IPS DF 6.9 (cell line): ENCODE measurements around the gene QRICH1.

Experiments
- DNase-seq: peaks from one replicate; pipeline ENCODE4 v3.0.0-alpha.2; 2013; ENCODE audit warnings: low read depth, low spot score
- H3K27ac ChIP-seq: one replicate; pipeline ENCODE4 v1.5.1; 2013; ENCODE audit warnings: low read length, control low read depth
- H3K27me3 ChIP-seq: 2 replicates; pipeline ENCODE4 v1.6.1; 2013; ENCODE audit warnings: mild to moderate bottlenecking, low read length; ENCODE audit not compliant: control insufficient read depth, insufficient read depth
- H3K36me3 ChIP-seq: 2 replicates; pipeline ENCODE4 v1.6.1; 2013; ENCODE audit warnings: low read length; ENCODE audit not compliant: control insufficient read depth, insufficient read depth
- H3K4me1 ChIP-seq: 2 replicates; pipeline ENCODE4 v1.6.1; 2013; ENCODE audit warnings: low read length; ENCODE audit not compliant: control insufficient read depth, insufficient read depth
- H3K4me3 ChIP-seq: 2 replicates; pipeline ENCODE4 v1.5.1; 2013; ENCODE audit warnings: mild to moderate bottlenecking, low read length
- H3K9me3 ChIP-seq: 2 replicates; pipeline ENCODE4 v1.6.1; 2013; ENCODE audit warnings: low read length, inconsistent platforms; ENCODE audit not compliant: control insufficient read depth, insufficient read depth
- WGBS: extraction: QIAGEN DNeasy Blood & Tissue Kit; methylation state at CpG from one replicate; pipeline ENCODE4 v1.1.7; 2013; ENCODE audit warnings: mixed read lengths, missing lambda C conversion rate; ENCODE audit not compliant: insufficient read length, insufficient coverage; 5-methylcytosine and 5-hydroxymethylcytosine counted together

The QRICH1 gene

DNA sequence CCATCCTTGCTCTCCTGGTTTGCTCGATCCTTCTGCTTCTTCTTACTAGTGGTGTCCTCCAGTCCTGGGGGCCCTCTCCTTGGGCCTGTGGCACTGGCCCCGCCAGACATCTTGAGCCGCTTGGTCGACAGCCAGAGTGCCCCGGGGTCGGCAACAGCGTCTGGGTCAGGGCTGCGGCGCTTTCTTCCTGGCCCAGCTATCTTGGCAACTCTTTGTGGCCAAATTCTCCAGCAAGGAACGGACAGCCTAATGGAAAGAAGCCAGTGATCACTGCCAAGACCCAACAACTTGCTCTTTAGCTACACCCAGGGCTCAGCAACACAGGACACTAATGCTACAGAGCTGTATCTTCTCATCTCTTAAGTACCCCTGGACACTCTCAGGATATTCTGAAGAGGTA lies 25.2 kb upstream of the QRICH1 start:
- H3K9me3 ChIP-seq, result no peaks in the 10 kb centered on the region
- no CpG with 5 or more reads among the region's 10 CpGs for WGBS
- peaks cover 47% of the 10 kb centered on the region for H3K36me3 ChIP-seq
- no peak for DNase-seq
- H3K4me3 ChIP-seq, result no peak overlapping the region
- no peaks in the 10 kb centered on the region for H3K27me3 ChIP-seq
- peaks cover 2% of the 10 kb centered on the region; the same call in 1 of the 2 replicates for H3K4me1 ChIP-seq
- no peak overlapping the region for H3K27ac ChIP-seq

DNA sequence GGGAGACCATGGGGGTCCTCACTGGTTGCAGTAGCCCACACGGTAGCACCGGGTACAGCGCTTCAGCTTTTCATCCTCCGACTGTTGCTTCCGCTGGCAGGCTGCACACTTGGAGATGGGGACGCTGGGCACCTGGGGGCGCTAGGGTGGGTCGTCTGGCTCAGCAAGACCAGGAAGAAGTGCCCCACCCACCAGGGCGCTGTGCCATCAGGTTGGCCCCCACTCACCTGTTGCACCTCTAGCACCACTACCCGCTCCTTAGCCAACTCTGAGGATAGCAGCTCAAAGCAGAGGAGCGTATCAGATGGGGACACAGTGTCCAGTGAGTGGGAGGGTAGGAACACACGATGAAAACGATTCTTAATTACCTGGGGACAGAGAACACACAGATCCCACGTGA lies 18.4 kb upstream of the QRICH1 start:
- Histone ChIP-seq H3K9me3 (no peaks in the 10 kb centered on the region), H3K27ac (no peak overlapping the region), H3K4me1 (no peaks in the 10 kb centered on the region), H3K27me3 (no peaks in the 10 kb centered on the region), H3K36me3 (peaks cover 75% of the 10 kb centered on the region), H3K4me3 (no peak overlapping the region)
- no peak for DNase-seq
- no CpG with 5 or more reads among the region's 14 CpGs for WGBS

DNA sequence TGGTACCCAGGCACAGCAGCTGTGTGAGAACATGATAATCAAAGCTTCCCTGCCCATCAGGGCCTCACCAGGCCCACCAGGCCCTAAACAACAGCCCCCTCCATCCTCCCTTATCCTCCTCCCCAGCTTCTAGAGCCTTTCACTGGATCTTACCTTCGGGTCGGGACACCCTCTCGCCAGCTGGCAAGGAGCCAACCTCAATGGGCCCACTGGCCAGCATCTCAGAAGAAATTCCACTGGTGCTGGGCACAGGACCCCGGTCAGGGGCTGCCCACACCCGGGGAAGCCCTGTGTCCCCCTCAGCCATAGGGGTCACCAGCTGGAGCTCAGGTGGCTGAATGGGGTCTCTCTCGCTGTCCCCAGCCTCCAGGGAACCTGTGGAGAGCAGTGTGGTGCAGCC lies 17.5 kb upstream of the QRICH1 start:
- no peaks in the 10 kb centered on the region for H3K9me3 ChIP-seq
- DNase-seq, result no peak
- H3K27ac ChIP-seq, result no peak overlapping the region
- no CpG with 5 or more reads among the region's 6 CpGs for WGBS
- H3K4me1 ChIP-seq, result no peaks in the 10 kb centered on the region
- no peaks in the 10 kb centered on the region for H3K27me3 ChIP-seq
- peaks cover 68% of the 10 kb centered on the region for H3K36me3 ChIP-seq
- H3K4me3 ChIP-seq, result no peak overlapping the region

DNA sequence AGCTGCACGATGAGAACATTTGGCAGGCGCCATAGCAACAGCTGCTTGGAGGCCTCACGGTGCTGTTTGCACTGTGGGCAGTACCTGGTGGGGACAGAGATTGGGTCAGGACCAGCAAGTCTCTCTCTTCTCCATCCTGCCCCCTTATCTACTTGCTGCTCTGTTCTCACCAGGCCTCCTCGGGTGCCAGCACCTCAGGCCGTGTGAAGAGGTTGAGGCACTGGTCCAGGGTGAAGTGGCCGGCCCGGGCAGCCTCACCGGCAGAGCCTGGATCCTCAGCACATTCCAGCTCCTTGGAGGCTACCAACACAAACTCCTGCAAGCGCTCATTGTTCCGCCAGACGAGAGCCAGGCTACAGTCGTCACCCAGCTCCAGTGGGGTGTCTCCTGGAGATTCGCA lies 16.9 kb upstream of the QRICH1 start:
- H3K4me3 ChIP-seq, result no peak overlapping the region
- H3K36me3 ChIP-seq, result peaks cover 64% of the 10 kb centered on the region
- WGBS, result no CpG with 5 or more reads among the region's 13 CpGs
- no peak for DNase-seq
- H3K27ac ChIP-seq, result no peak overlapping the region
- H3K4me1 ChIP-seq, result no peaks in the 10 kb centered on the region
- H3K9me3 ChIP-seq, result no peaks in the 10 kb centered on the region
- H3K27me3 ChIP-seq, result no peaks in the 10 kb centered on the region

DNA sequence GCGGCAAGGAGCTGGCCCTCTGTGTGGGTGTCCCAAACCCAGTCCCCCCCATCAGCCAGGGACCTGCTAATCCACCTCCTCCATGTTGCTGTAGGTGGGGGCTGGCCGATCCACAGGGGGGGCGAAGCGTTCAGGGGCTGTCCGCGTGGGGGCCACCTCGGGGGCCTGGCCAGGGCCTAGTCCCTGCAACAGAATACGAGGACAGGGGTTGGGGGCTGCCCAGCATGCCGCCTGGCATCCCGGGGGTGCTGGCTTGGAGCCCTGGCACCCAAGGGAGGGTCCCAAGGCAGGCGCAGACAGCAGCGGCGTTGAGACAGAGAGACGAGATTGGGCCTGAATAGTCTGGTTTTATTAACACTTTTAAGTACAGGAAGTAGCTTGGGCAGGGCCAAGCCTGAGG lies 14.5 kb upstream of the QRICH1 start:
- no peaks in the 10 kb centered on the region for H3K9me3 ChIP-seq
- H3K4me1 ChIP-seq, result peaks cover 1% of the 10 kb centered on the region; the same call in 1 of the 2 replicates
- no CpG with 5 or more reads among the region's 14 CpGs for WGBS
- H3K4me3 ChIP-seq, result no peak overlapping the region
- no peak for DNase-seq
- H3K36me3 ChIP-seq, result peaks cover 43% of the 10 kb centered on the region
- no peak overlapping the region for H3K27ac ChIP-seq
- H3K27me3 ChIP-seq, result no peaks in the 10 kb centered on the region

DNA sequence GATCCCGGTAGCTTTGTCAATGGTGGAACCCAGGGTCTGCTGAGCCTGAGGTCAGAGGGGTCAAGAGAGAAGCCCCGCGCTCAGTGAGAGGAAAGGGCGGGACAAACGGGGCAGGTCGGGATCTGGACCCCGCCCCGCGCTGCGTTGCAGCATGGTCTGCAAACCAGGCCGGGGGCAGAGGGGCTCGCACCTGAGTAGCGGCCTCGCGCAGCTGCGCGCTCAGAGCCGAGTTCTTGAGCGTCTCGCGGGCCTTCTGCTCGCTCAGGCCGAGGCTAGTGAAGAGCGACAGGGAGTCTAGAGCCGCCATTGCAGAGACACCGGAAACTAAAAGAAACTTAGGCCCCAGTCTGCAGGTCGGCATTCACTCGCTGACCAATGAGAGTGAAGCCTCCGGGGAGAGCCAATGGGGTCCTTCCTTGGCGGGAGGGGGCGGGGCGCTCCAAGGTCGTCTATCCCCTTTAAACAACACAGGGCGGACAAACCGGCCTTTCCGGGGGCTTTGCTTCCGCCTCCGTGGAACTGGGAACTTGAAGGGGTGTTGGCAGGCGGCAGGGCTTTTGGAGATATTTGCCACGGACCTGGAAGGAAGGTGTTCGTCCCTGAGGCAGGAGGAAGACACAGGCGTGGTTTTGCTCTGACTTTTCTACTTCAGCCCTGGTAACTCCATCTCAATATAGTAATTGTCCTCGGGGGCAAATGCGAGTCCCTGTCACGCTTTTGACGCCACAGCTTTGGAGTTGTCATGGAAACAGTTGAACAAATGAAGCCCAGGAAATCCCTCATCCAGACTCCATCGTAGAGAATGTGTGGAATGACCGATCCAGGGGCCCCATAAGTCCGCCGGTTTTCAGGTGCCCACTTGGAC lies 10.8 kb upstream of the QRICH1 start, which contains the start of gene QARS1:
QARS1 (minus strand) TSS at position 331 of the 865 bp plus-strand sequence; CDS start at position 307, 24 bp downstream.
- Histone ChIP-seq H3K4me1 (peaks cover 1% of the 10 kb centered on the region; the same call in 1 of the 2 replicates), H3K4me3 (peak within 1 kb of the TSS; percentile 83; the same call in 1 of the 2 replicates), H3K27me3 (no peaks in the 10 kb centered on the region), H3K9me3 (no peaks in the 10 kb centered on the region), H3K36me3 (peaks cover 32% of the 10 kb centered on the region), H3K27ac (no peak within 1 kb of the TSS)
- DNase-seq, result peak; percentile 71
- no CpG with 5 or more reads among the region's 50 CpGs for WGBS

DNA sequence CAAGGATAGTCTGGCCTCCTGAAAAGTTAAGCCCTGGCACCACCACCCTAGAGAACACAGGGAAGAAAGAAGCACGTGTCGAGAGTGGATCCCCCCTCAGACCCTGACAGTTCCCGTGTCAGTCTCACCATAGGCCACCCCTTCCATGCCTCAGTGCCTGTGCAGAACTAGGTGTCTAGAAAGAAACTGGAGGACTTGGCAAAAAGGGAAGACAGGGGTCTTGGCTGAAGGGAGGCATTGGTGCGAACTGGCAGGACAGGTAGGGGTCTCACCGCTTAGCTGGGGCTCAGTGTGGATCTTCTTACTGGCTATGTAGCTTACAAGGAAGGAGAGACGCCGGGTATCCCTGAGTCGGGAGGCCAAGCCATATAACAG lies 10.2 kb upstream of the QRICH1 start:
- Histone ChIP-seq H3K9me3 (no peaks in the 10 kb centered on the region), H3K27me3 (no peaks in the 10 kb centered on the region), H3K36me3 (peaks cover 36% of the 10 kb centered on the region), H3K4me3 (peak overlapping the region; percentile 83; the same call in 1 of the 2 replicates), H3K27ac (no peak overlapping the region), H3K4me1 (peaks cover 1% of the 10 kb centered on the region; the same call in 1 of the 2 replicates)
- DNase-seq, result no peak
- WGBS, result no CpG with 5 or more reads among the region's 8 CpGs

DNA sequence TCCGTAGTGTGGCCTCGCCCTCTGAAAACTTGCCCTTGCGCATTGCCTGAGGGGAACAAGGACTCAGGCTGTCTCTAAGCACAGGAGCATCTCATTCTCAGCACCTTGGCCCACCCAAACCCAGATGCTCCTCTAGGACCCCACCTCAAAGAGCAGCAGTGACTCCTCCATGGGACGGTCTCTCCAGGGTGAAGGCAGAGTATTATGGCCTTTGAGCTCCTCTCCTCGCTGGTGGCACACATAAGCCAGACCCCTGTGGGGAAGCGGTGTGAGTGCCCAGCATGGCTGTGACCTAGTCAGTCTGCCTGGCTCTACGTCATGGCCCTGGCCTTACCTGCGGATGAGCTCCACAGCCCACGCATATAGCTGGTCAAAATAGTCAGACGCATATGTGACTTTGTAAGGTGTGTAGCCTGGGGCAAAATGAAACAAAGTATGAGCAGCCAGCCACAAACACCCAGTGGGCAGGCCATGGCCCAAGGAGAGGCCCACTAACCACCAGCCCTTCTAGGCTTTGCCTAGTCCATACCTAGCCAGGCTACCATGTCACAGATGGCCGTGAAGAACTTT lies 6.3 kb upstream of the QRICH1 start:
- no peaks in the 10 kb centered on the region for H3K9me3 ChIP-seq
- no peak overlapping the region for H3K27ac ChIP-seq
- H3K4me3 ChIP-seq, result no peak overlapping the region
- H3K27me3 ChIP-seq, result no peaks in the 10 kb centered on the region
- H3K4me1 ChIP-seq, result peaks cover 1% of the 10 kb centered on the region; the same call in 1 of the 2 replicates
- H3K36me3 ChIP-seq, result peaks cover 42% of the 10 kb centered on the region
- no CpG with 5 or more reads among the region's 11 CpGs for WGBS
- no peak for DNase-seq

DNA sequence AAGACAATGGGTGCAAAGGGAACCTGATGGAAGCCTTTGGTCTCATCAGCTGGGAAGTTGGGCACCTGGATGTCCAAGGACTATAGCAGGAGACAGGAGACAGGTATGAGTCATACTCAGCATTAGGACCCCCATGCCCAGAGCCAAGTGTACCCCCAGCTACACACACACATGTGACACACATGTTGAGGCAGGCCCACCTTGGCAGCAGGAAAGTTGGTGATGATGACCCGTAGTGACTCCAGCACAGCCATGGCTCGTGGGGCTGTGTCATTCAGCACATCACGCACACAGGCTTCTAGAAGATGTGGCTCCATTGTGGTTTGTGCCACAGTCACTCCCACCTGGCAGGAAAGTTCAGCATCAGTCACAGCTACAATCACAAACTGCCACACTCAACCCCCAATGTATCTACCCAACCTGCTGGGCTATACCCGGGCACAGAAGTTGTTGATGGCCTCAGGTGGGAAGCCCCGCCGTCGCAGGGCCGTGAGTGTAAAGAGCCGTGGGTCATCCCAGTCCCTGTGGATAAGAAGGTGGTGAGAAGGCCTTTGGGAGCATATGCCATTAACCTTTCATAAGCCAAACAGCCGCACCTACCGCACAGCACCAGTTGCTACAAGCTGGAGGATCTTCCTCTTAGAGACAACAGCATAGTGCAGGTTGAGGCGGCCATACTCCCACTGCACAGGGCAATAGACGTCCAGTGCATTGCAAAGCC lies 5.2 kb upstream of the QRICH1 start:
- no peak for DNase-seq
- Histone ChIP-seq H3K27me3 (no peaks in the 10 kb centered on the region), H3K4me3 (no peak overlapping the region), H3K27ac (no peak overlapping the region), H3K9me3 (no peaks in the 10 kb centered on the region), H3K36me3 (peaks cover 42% of the 10 kb centered on the region), H3K4me1 (0 out of 2 replicates have a peak, but pooled peaks cover 1% of the 10 kb centered on the region)
- WGBS, result no CpG with 5 or more reads among the region's 13 CpGs

DNA sequence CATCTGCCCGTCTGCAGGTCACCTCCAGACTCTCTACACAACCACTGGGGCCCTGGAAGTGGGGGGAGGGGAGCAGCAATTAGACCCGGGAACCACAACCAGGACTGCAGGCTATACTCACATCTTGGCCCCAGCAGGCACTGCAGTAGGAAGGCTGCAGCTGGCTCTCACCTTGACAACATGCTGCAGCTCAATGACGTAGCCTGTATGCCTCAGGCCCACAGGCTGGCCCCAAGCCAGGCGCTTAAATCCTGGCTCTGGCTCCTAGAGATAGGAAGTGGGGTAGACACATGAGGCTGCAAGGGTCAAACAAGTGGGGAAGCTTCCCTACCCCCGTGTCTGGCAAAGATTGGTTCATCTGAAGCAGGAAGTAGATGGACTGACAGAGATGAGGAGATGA lies 4.6 kb upstream of the QRICH1 start:
- no CpG with 5 or more reads among the region's 5 CpGs for WGBS
- no peak for DNase-seq
- no peaks in the 10 kb centered on the region for H3K27me3 ChIP-seq
- no peak overlapping the region for H3K4me3 ChIP-seq
- no peak overlapping the region for H3K27ac ChIP-seq
- H3K9me3 ChIP-seq, result no peaks in the 10 kb centered on the region
- H3K36me3 ChIP-seq, result peaks cover 42% of the 10 kb centered on the region
- no peaks in the 10 kb centered on the region for H3K4me1 ChIP-seq
